NCI-H2171 (cell line): Measurements from ENCODE around the gene OLFML2A.
A peak's percentile ranks its signal among the peaks of the same experiment; 100 is the strongest.
"Not testable (repeated sequence)": the region's sequence is repeated elsewhere in the genome, so short reads cannot be mapped to it uniquely, and the experiment has no call there.

Experiments used
- DNase-seq: peaks from one replicate; lab custom pipeline; 2025; lab: John Stamatoyannopoulos, UW

Gene OLFML2A

GRCh38 chr9:124776954-124777648 is at the start of gene OLFML2A:
OLFML2A (plus strand) TSS chr9:124777133; CDS start chr9:124777271, 138 bp downstream.
- DNase-seq = peak; percentile 49

- no peak for DNase-seq
These were observed 46.2 kb upstream of the OLFML2A start for GRCh38 chr9:124730772-124731171.

- DNase-seq = no peak
These were observed 42.8 kb upstream of the OLFML2A start for GRCh38 chr9:124733964-124734740.

- not testable (repeated sequence) for DNase-seq
These were observed 42.2 kb upstream of the OLFML2A start for GRCh38 chr9:124734741-124735083.

- no peak for DNase-seq
These were observed 41.8 kb upstream of the OLFML2A start for GRCh38 chr9:124735121-124735520.

GRCh38 chr9:124738075-124738474 is 38.9 kb upstream of the OLFML2A start:
- DNase-seq = not testable (repeated sequence)

- no peak for DNase-seq
These were observed 37.6 kb upstream of the OLFML2A start for GRCh38 chr9:124739360-124739759.

- DNase-seq = no peak
These were observed 35.8 kb upstream of the OLFML2A start for GRCh38 chr9:124741149-124741548.

GRCh38 chr9:124741662-124742061 is 35.3 kb upstream of the OLFML2A start:
- no peak for DNase-seq

GRCh38 chr9:124742940-124743339 is 34.0 kb upstream of the OLFML2A start:
- no peak for DNase-seq

GRCh38 chr9:124743686-124744348 is 33.1 kb upstream of the OLFML2A start:
- no peak for DNase-seq

GRCh38 chr9:124747065-124747464 is 29.9 kb upstream of the OLFML2A start:
- no peak for DNase-seq

- DNase-seq = no peak
These were observed 27.6 kb upstream of the OLFML2A start for GRCh38 chr9:124749284-124749683.

GRCh38 chr9:124749781-124750180 is 27.2 kb upstream of the OLFML2A start:
- DNase-seq = no peak

- no peak for DNase-seq
These were observed 24.0 kb upstream of the OLFML2A start for GRCh38 chr9:124752967-124753366.

- no peak for DNase-seq
These were observed 22.6 kb upstream of the OLFML2A start for GRCh38 chr9:124754289-124754688.

GRCh38 chr9:124755061-124755460 is 21.9 kb upstream of the OLFML2A start:
- no peak for DNase-seq

GRCh38 chr9:124756011-124756410 is 20.9 kb upstream of the OLFML2A start:
- DNase-seq = no peak

GRCh38 chr9:124757616-124758015 is 19.3 kb upstream of the OLFML2A start:
- no peak for DNase-seq

- DNase-seq = no peak
These were observed 18.9 kb upstream of the OLFML2A start for GRCh38 chr9:124758061-124758460.

GRCh38 chr9:124758691-124759090 is 18.2 kb upstream of the OLFML2A start:
- no peak for DNase-seq

GRCh38 chr9:124759327-124759726 is 17.6 kb upstream of the OLFML2A start:
- no peak for DNase-seq

- no peak for DNase-seq
These were observed 16.2 kb upstream of the OLFML2A start for GRCh38 chr9:124760719-124761118.
